Ovary (tissue), 3 donors: Measurements from ENCODE around the gene SLC12A2.

Source experiments
- EP300 ChIP-seq: sonication (generic); formaldehyde crosslinking; IDR thresholded peaks from one replicate; pipeline ENCODE4 v1.6.1; 2017; ENCODE audit warnings: antibody characterized with exemption
- POLR2A ChIP-seq: fragments of 450-650 bp; IDR thresholded peaks from one replicate; pipeline ENCODE4 v1.6.1; 2017; ENCODE audit warnings: antibody characterized with exemption, mild to moderate bottlenecking, moderate library complexity
- TF ChIP-seq, protein P1 (sequence below), 3 donors: fragments of 450-650 bp in 2 of 3; fragments of 200-600 bp in 1 of 3; IDR thresholded peaks; one replicate each; pipeline versions ENCODE4 v1.5.1 to v1.8.0; 2016 to 2022; ENCODE audit warnings: antibody characterized with exemption in 3 of 3, mild to moderate bottlenecking in 1 of 3
- donor health status: DM: no; HTN: no; CAD: no.

DNA sequence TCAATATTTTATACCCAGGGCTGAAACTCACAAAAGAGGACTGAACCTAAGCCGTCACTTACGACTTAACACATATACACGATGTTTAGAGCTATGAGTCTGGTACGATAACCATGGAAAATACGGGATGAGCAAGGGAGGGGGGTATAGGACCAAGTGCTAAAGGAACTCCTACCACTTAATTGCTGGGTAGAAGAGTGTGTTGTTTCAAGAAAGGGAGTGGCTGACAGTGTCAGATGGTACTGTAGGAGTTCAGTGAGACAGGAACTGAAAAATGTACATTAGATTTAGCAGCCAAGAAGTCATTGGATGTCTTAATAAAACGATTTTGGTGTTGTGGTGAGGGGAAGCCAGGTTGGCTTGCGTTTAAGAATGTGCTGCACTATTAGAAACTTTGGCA, 21.6 kb downstream of the SLC12A2 start:
- TF ChIP-seq, protein P1, sequence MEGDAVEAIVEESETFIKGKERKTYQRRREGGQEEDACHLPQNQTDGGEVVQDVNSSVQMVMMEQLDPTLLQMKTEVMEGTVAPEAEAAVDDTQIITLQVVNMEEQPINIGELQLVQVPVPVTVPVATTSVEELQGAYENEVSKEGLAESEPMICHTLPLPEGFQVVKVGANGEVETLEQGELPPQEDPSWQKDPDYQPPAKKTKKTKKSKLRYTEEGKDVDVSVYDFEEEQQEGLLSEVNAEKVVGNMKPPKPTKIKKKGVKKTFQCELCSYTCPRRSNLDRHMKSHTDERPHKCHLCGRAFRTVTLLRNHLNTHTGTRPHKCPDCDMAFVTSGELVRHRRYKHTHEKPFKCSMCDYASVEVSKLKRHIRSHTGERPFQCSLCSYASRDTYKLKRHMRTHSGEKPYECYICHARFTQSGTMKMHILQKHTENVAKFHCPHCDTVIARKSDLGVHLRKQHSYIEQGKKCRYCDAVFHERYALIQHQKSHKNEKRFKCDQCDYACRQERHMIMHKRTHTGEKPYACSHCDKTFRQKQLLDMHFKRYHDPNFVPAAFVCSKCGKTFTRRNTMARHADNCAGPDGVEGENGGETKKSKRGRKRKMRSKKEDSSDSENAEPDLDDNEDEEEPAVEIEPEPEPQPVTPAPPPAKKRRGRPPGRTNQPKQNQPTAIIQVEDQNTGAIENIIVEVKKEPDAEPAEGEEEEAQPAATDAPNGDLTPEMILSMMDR (IDR thresholded peaks at IDR 0.05), result no peak
- TF ChIP-seq POLR2A, result no peak
- no peak for TF ChIP-seq EP300
